Suprapubic skin (tissue), 4 donors: ENCODE data around the gene FPR1. TPM values are rescaled to one million over a fixed set of nuclear protein-coding genes. Genes with fewer than 3 reads are reported as not detected.
A peak's percentile ranks its signal among the peaks of the same experiment; 100 is the strongest.
"Not testable (repeated sequence)": the region's sequence is repeated elsewhere in the genome, so short reads cannot be mapped to it uniquely, and the experiment has no call there.

Experiments used
- DNase-seq, 2 donors: peaks; one replicate each; pipeline ENCODE4 v3.0.0-alpha.2; 2019; ENCODE audit warnings: low spot score in 2 of 2
- H3K27ac ChIP-seq: fragments of 200-600 bp; sonication (generic); one replicate; pipeline ENCODE4 v1.5.1; 2019
- H3K27me3 ChIP-seq: fragments of 200-600 bp; sonication (generic); one replicate; pipeline ENCODE4 v1.5.1; 2019
- H3K36me3 ChIP-seq: fragments of 200-600 bp; sonication (generic); one replicate; pipeline ENCODE4 v1.5.1; 2019
- H3K4me1 ChIP-seq: fragments of 200-600 bp; sonication (generic); one replicate; pipeline ENCODE4 v1.5.1; 2019
- H3K4me3 ChIP-seq: fragments of 200-600 bp; sonication (generic); one replicate; pipeline ENCODE4 v1.5.1; 2019; ENCODE audit warnings: mild to moderate bottlenecking
- H3K9me3 ChIP-seq: fragments of 200-600 bp; sonication (generic); one replicate; pipeline ENCODE4 v1.5.1; 2019
- CTCF ChIP-seq, 2 donors: fragments of 200-600 bp in 1 of 2; fragments of 450-650 bp in 1 of 2; sonication (generic) in 1 of 2; IDR thresholded peaks; one replicate each; pipeline ENCODE4 v1.5.1; 2016 to 2019; ENCODE audit warnings: antibody characterized with exemption in 2 of 2, mild to moderate bottlenecking in 1 of 2, moderate library complexity in 1 of 2
- EP300 ChIP-seq: sonication (generic); formaldehyde crosslinking; IDR thresholded peaks from one replicate; pipeline ENCODE4 v1.6.1; 2017; ENCODE audit warnings: antibody characterized with exemption
- POLR2A ChIP-seq, 2 donors: fragments of 450-650 bp; IDR thresholded peaks; one replicate each; pipeline ENCODE4 v1.6.1; 2017; ENCODE audit warnings: antibody characterized with exemption in 2 of 2, mild to moderate bottlenecking in 2 of 2, moderate library complexity in 2 of 2
- POLR2AphosphoS5 ChIP-seq, 3 donors: sonication (generic); formaldehyde crosslinking; IDR thresholded peaks; one replicate each; pipeline ENCODE4 v1.6.1; 2017; ENCODE audit warnings: antibody characterized with exemption in 3 of 3
- WGBS: methylation state at CpG from one replicate; pipeline ENCODE4 v1.1.5; 2018; 5-methylcytosine and 5-hydroxymethylcytosine counted together
- total RNA-seq, 4 donors: library from RNA; depleted of rRNA; stranded (reverse); fragments of >200 nt; gene quantifications; one replicate each; pipeline ENCODE4 v1.1.0, GENCODE V29; 2016

FPR1 gene
- total RNA-seq, 4 donors from 2014 or later, result 0.60 to 1.7 (median 1.0) TPM

GRCh38 chr19:51779181-51779580 lies 27.5 kb upstream of the FPR1 start:
- Histone ChIP-seq H3K4me3 (no peak overlapping the region), H3K27ac (no peak overlapping the region), H3K4me1 (peaks cover 11% of the 10 kb centered on the region), H3K27me3 (peaks cover 3% of the 10 kb centered on the region), H3K9me3 (no peaks in the 10 kb centered on the region), H3K36me3 (no peaks in the 10 kb centered on the region)
- WGBS, result 79% methylated on average over 1 of the region's 1 CpG
- no peak for TF ChIP-seq EP300
- no peak for TF ChIP-seq POLR2AphosphoS5 (IDR thresholded peaks at IDR 0.05)
- no peak for TF ChIP-seq CTCF (IDR thresholded peaks at IDR 0.05)
- no peak for TF ChIP-seq POLR2A (IDR thresholded peaks at IDR 0.05)
- no peak for DNase-seq

- no peak overlapping the region for H3K27ac ChIP-seq
These were observed 26.1 kb upstream of the FPR1 start for GRCh38 chr19:51777570-51778462.

DNA sequence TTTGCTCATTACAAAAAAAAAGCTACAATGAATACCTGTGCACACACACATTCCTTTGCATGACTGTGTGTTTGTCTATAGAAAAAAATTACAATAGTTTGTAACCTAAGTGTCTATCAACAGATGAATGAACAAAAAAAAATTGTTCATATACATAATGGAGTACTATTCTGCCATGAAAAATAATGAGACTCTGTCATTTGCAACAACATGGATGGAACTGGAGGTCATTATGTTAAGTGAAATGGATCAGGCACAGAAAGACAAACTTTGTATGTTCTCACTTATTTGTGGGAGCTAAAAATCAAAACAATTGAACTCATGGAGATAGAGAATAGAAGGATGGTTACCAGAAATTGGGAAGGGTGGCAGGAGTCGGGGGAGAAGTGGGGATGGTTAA lies 24.9 kb upstream of the FPR1 start:
- not testable (repeated sequence) for H3K4me1 ChIP-seq, H3K4me3 ChIP-seq, H3K27ac ChIP-seq, DNase-seq, H3K36me3 ChIP-seq, H3K9me3 ChIP-seq, H3K27me3 ChIP-seq
- 90% methylated on average over 1 of the region's 1 CpG for WGBS

More at GRCh38 chr19:51777570-51778462, 26.1 kb upstream of the FPR1 start:
- TF ChIP-seq CTCF (IDR thresholded peaks at IDR 0.05), result peak; percentile 59 to 70
- no peak for TF ChIP-seq POLR2AphosphoS5 (IDR thresholded peaks at IDR 0.05)
- Histone ChIP-seq H3K4me1 (peaks cover 7% of the 10 kb centered on the region), H3K9me3 (no peaks in the 10 kb centered on the region), H3K36me3 (no peaks in the 10 kb centered on the region), H3K27me3 (peaks cover 3% of the 10 kb centered on the region), H3K4me3 (no peak overlapping the region)
- DNase-seq, result peak in 1 of 2 donors; percentile 74
- 31% methylated on average over 23 of the region's 23 CpGs for WGBS

DNA sequence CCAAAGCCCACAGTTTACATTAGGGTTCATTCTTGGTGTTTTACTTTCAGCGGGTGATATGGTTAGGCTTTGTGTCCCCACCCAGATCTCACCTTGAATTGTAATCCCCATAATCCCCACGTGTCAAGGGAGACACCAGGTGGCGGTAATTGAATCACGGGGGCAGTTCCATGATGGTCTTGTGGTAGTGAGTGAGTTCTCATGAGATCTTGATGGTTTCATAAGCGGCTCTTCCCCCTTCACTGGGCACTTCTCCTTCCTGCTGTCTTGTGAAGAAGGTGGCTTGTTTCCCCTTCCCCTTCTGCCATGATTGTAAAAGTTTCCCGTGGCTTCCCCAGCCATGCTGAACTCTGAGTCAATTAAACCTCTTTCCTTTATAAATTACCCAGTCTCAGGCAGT lies 21.3 kb upstream of the FPR1 start:
- no peak for DNase-seq
- no peak overlapping the region for H3K4me3 ChIP-seq
- no peak overlapping the region for H3K27ac ChIP-seq
- peaks cover 5% of the 10 kb centered on the region for H3K4me1 ChIP-seq
- H3K36me3 ChIP-seq, result no peaks in the 10 kb centered on the region
- no peak for TF ChIP-seq POLR2A (IDR thresholded peaks at IDR 0.05)
- TF ChIP-seq POLR2AphosphoS5 (IDR thresholded peaks at IDR 0.05), result no peak
- no peak for TF ChIP-seq EP300
- TF ChIP-seq CTCF (IDR thresholded peaks at IDR 0.05), result no peak
- H3K27me3 ChIP-seq, result peaks cover 4% of the 10 kb centered on the region
- no peaks in the 10 kb centered on the region for H3K9me3 ChIP-seq
- WGBS, result 45% methylated on average over 6 of the region's 6 CpGs

- Histone ChIP-seq H3K27me3 (peaks cover 4% of the 10 kb centered on the region), H3K4me1 (no peaks in the 10 kb centered on the region), H3K4me3 (no peak overlapping the region), H3K27ac (no peak overlapping the region), H3K9me3 (no peaks in the 10 kb centered on the region), H3K36me3 (no peaks in the 10 kb centered on the region)
- 64% methylated on average over 10 of the region's 10 CpGs for WGBS
- no peak for TF ChIP-seq POLR2A (IDR thresholded peaks at IDR 0.05)
- no peak for TF ChIP-seq CTCF (IDR thresholded peaks at IDR 0.05)
- TF ChIP-seq EP300, result no peak
- DNase-seq, result no peak
These were observed 19.9 kb upstream of the FPR1 start for GRCh38 chr19:51771376-51772130.
